ENCODE results near the gene ATOX1. TPM values are rescaled to one million over a fixed set of nuclear protein-coding genes. Genes with fewer than 3 reads are reported as not detected.
A peak's percentile ranks its signal among the peaks of the same experiment; 100 is the strongest.

Gene ATOX1
- total RNA-seq, 1 experiment from 2014 or later, result 202 TPM

GRCh38 chr5:151743530-151743929, 14.9 kb downstream of the ATOX1 start:
- BruUV-seq (replicated peaks), result no TSS peak
- Histone ChIP-seq H3K27me3 (ENCODE audit: control insufficient read depth, insufficient read depth, low read length) (no peaks in the 10 kb centered on the region), H3K27ac (ENCODE audit: low read length) (peak overlapping the region; percentile 67), H3K4me3 (ENCODE audit: low read depth in 2 of 2, low read length in 2 of 2) (no peak overlapping the region), H3K4me1 (ENCODE audit: control insufficient read depth, insufficient read depth, low read length) (peaks cover 43% of the 10 kb centered on the region), H3K9me3 (ENCODE audit: control insufficient read depth, insufficient read depth, low read depth, low read length) (no peaks in the 10 kb centered on the region), H3K36me3 (ENCODE audit: control insufficient read depth, insufficient read depth, low read length) (peaks cover 2% of the 10 kb centered on the region; the same call in 1 of the 2 replicates)
- intact Hi-C loops (cut with micrococcal nuclease; ENCODE audit: unreplicated experiment) (loop anchor here (5.0 kb wide), 1 partner anchor 221 kb away; no protein-coding TSS in a partner anchor), in situ Hi-C loops (cut with HindIII; ENCODE audit: low pct_unique_long_range_greater_than_20kb, low sequenced_read_pairs) (no loop called here)
- DNase-seq (ENCODE audit: low read depth, low spot score) (no peak), ATAC-seq (no peak)
- POLR2A ChIA-PET, result no interaction called here
- no peak for TF ChIP-seq SIN3A (IDR thresholded peaks at IDR 0.05; ENCODE audit: borderline replicate concordance, insufficient read depth, low read depth, low read length)
- TF ChIP-seq TCF7L2 (IDR thresholded peaks at IDR 0.05; ENCODE audit: low read depth, low read length), result 0 out of 2 replicates have a peak, but pooled peaks have one; percentile 5
- no peak for TF ChIP-seq POLR2AphosphoS5 (IDR thresholded peaks at IDR 0.05; ENCODE audit: low read depth, low read length)
- TF ChIP-seq CTCF (IDR thresholded peaks at IDR 0.05), result no peak
- no peak for TF ChIP-seq REST (IDR thresholded peaks at IDR 0.05; ENCODE audit: insufficient read depth in 1 of 2, low read depth in 2 of 2, low read length in 1 of 2)
- CTCF ChIA-PET, result interaction anchor here (0.5 to 0.6 kb wide), 2 partner anchors 85 to 491 kb away, joined by 3 to 5 read pairs; no protein-coding TSS in a partner anchor

- BruUV-seq (replicated peaks), result no TSS peak
- DNase-seq (ENCODE audit: low read depth, low spot score) (peak; percentile 43), ATAC-seq (peak; percentile 71)
- ChIA-PET POLR2A (no interaction called here), CTCF (interaction anchor here (0.6 kb wide), 1 partner anchor 84 kb away, joined by 3 read pairs; no protein-coding TSS in a partner anchor)
- no peak for TF ChIP-seq TCF7L2 (IDR thresholded peaks at IDR 0.05; ENCODE audit: low read depth, low read length)
- peak in 1 of 2 experiments; percentile 43; a peak in 1 of 4 replicates for TF ChIP-seq REST (IDR thresholded peaks at IDR 0.05; ENCODE audit: insufficient read depth in 1 of 2, low read depth in 2 of 2, low read length in 1 of 2)
- TF ChIP-seq SIN3A (IDR thresholded peaks at IDR 0.05; ENCODE audit: borderline replicate concordance, insufficient read depth, low read depth, low read length), result no peak
- no peak for TF ChIP-seq POLR2AphosphoS5 (IDR thresholded peaks at IDR 0.05; ENCODE audit: low read depth, low read length)
- peak; percentile 82 for TF ChIP-seq CTCF (IDR thresholded peaks at IDR 0.05)
- intact Hi-C loops (cut with micrococcal nuclease; ENCODE audit: unreplicated experiment) (loop anchor here (1.0 to 5.0 kb wide), 2 partner anchors 84 to 221 kb away; no protein-coding TSS in a partner anchor), in situ Hi-C loops (cut with HindIII; ENCODE audit: low pct_unique_long_range_greater_than_20kb, low sequenced_read_pairs) (no loop called here)
- Histone ChIP-seq H3K36me3 (ENCODE audit: control insufficient read depth, insufficient read depth, low read length) (peaks cover 2% of the 10 kb centered on the region; the same call in 1 of the 2 replicates), H3K9me3 (ENCODE audit: control insufficient read depth, insufficient read depth, low read depth, low read length) (no peaks in the 10 kb centered on the region), H3K27ac (ENCODE audit: low read length) (peak overlapping the region; percentile 90), H3K4me3 (ENCODE audit: low read depth in 2 of 2, low read length in 2 of 2) (no peak overlapping the region), H3K27me3 (ENCODE audit: control insufficient read depth, insufficient read depth, low read length) (no peaks in the 10 kb centered on the region), H3K4me1 (ENCODE audit: control insufficient read depth, insufficient read depth, low read length) (peaks cover 45% of the 10 kb centered on the region)
These were observed 15.5 kb downstream of the ATOX1 start for GRCh38 chr5:151742870-151743294.
